Neural crest cell (in vitro differentiated cells): ENCODE measurements around the gene BMX. TPM values are rescaled to one million over a fixed set of nuclear protein-coding genes. Genes with fewer than 3 reads are reported as not detected.

Source experiments
- DNase-seq: peaks from one replicate; pipeline ENCODE4 v3.0.0; 2021; ENCODE audit warnings: low read depth, mixed read lengths, low spot score
- H3K27ac Mint-ChIP-seq: one replicate; pipeline ENCODE4 v1.8.0; 2021; ENCODE audit warnings: mild to moderate bottlenecking, mixed read lengths; ENCODE audit not compliant: unreplicated experiment
- H3K27me3 Mint-ChIP-seq: 2 replicates; pipeline ENCODE4 v1.8.0; 2021; ENCODE audit warnings: low read depth, mild to moderate bottlenecking, mixed read lengths
- H3K36me3 Mint-ChIP-seq: 2 replicates; pipeline ENCODE4 v1.8.0; 2021; ENCODE audit warnings: low read depth, mild to moderate bottlenecking, mixed read lengths
- H3K4me1 Mint-ChIP-seq: 2 replicates; pipeline ENCODE4 v1.8.0; 2021; ENCODE audit warnings: mixed read lengths
- H3K4me3 Mint-ChIP-seq: one replicate; pipeline ENCODE4 v1.8.0; 2021; ENCODE audit warnings: mild to moderate bottlenecking, mixed read lengths
- H3K9me3 Mint-ChIP-seq: 2 replicates; pipeline ENCODE4 v1.8.0; 2021; ENCODE audit warnings: mixed read lengths
- total RNA-seq: library from RNA; stranded (reverse); gene quantifications from 2 replicates; pipeline ENCODE4 v1.2.1, GENCODE V29; 2021
- TF ChIP-seq, protein P1 (sequence below): fragments of 200-600 bp; sonication (generic); conservative IDR thresholded peaks from 2 replicates; pipeline ENCODE4 v1.5.0; 2021; ENCODE audit warnings: antibody characterized with exemption, mild to moderate bottlenecking

Gene BMX
- total RNA-seq, 1 donor from 2014 or later, result not detected

DNA sequence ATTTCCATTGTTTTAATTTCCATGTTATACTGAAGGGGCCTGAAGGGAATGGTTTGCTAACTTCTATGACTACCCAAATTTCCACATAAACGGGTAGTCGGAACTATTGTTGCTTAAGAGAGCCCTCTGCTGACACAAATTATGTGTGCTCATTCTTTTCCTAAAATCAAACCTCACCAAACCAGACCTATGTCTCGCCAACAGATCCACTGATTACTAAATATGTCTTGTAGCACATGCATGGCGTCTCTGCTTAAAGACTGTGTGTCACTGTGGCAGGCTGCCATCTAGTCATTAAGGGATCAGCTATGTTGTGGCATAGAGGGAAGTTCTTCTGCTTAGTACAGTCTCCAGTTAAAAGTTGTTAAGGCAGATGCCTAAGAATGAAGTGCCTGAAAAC lies 32.6 kb upstream of the BMX start:
- Mint-ChIP-seq H3K4me1 (peaks cover 10% of the 10 kb centered on the region), H3K27ac (peak overlapping the region; percentile 1), H3K36me3 (peaks cover 7% of the 10 kb centered on the region), H3K27me3 (no peaks in the 10 kb centered on the region), H3K9me3 (no peaks in the 10 kb centered on the region), H3K4me3 (no peak overlapping the region)
- DNase-seq, result no peak
- TF ChIP-seq, protein P1, sequence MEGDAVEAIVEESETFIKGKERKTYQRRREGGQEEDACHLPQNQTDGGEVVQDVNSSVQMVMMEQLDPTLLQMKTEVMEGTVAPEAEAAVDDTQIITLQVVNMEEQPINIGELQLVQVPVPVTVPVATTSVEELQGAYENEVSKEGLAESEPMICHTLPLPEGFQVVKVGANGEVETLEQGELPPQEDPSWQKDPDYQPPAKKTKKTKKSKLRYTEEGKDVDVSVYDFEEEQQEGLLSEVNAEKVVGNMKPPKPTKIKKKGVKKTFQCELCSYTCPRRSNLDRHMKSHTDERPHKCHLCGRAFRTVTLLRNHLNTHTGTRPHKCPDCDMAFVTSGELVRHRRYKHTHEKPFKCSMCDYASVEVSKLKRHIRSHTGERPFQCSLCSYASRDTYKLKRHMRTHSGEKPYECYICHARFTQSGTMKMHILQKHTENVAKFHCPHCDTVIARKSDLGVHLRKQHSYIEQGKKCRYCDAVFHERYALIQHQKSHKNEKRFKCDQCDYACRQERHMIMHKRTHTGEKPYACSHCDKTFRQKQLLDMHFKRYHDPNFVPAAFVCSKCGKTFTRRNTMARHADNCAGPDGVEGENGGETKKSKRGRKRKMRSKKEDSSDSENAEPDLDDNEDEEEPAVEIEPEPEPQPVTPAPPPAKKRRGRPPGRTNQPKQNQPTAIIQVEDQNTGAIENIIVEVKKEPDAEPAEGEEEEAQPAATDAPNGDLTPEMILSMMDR, result peak; percentile 61

DNA sequence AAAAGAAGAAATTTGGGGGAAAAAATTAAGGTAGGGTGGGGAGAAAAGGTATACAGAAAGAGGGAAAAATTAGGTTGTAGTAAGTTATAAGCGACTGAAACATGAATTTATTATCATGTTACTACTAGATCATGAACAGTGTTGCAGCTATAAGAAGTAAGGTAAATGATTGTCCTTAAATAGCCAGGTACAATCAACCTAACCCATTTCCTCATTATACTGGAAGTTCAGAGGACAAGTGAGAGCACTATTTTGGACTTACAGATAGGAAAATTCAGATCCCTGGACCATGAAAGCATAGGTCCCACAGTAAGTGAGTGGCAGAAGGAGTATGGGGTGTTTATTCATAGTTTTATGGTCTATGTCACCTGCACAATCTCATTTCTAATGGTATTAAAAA lies 31.0 kb upstream of the BMX start:
- no peak overlapping the region for H3K27ac Mint-ChIP-seq
- no peak for DNase-seq
- H3K4me3 Mint-ChIP-seq, result no peak overlapping the region
- TF ChIP-seq, protein P1, result no peak
- H3K4me1 Mint-ChIP-seq, result peaks cover 10% of the 10 kb centered on the region
- no peaks in the 10 kb centered on the region for H3K27me3 Mint-ChIP-seq
- H3K9me3 Mint-ChIP-seq, result no peaks in the 10 kb centered on the region
- peaks cover 7% of the 10 kb centered on the region for H3K36me3 Mint-ChIP-seq

GRCh38 chrX:15471028-15471427 lies 29.6 kb upstream of the BMX start:
- Mint-ChIP-seq H3K27me3 (no peaks in the 10 kb centered on the region), H3K4me1 (peaks cover 17% of the 10 kb centered on the region), H3K36me3 (peaks cover 7% of the 10 kb centered on the region), H3K27ac (no peak overlapping the region), H3K9me3 (no peaks in the 10 kb centered on the region), H3K4me3 (no peak overlapping the region)
- DNase-seq, result peak; percentile 67
- TF ChIP-seq, protein P1, result peak; percentile 90

DNA sequence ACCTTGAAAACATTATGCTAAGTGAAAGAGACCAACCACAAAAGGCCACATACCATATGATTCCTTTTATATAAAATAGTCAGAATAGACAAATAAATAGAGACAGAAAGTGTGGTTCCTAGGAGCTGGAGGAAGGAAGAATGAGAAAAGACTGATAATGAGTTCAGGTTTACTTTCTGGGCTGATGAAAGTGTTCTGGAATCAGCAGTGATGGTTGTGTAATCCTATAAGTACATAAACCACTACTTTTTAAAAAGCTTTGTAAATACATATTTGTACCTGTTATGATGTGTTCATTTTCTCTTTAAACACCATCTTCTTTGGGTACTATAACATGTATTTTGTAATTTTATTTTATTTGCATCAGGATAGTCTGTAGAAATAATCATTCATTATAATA lies 28.1 kb upstream of the BMX start:
- H3K4me3 Mint-ChIP-seq, result no peak overlapping the region
- TF ChIP-seq, protein P1, result no peak
- H3K4me1 Mint-ChIP-seq, result peaks cover 17% of the 10 kb centered on the region
- peaks cover 2% of the 10 kb centered on the region for H3K36me3 Mint-ChIP-seq
- no peak overlapping the region for H3K27ac Mint-ChIP-seq
- no peak for DNase-seq
- no peaks in the 10 kb centered on the region for H3K27me3 Mint-ChIP-seq
- no peaks in the 10 kb centered on the region for H3K9me3 Mint-ChIP-seq

- H3K4me3 Mint-ChIP-seq, result no peak overlapping the region
- TF ChIP-seq, protein P1, result no peak
- H3K4me1 Mint-ChIP-seq, result peaks cover 12% of the 10 kb centered on the region
These were observed 26.6 kb upstream of the BMX start for GRCh38 chrX:15474028-15474427.

DNA sequence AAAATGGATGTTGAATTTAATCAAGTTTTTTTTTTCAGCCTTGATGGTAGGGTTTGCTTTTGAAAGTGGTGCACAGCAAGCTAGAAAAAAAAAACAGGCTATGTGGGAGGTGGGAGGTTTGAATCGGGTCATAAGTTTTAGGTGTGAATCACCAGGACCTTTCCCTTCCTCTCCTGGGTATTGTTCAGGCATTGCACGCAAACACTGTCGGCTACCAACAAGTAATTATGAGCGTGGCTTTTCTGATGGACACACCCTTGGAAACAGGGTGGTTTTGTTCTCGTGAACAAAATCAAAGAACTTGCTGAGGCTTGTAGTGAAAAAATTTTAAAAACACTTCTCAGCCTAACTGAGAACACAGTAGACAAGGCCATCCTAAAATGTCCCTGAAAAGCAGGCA lies 25.6 kb upstream of the BMX start:
- Mint-ChIP-seq H3K27me3 (no peaks in the 10 kb centered on the region), H3K27ac (no peak overlapping the region), H3K9me3 (no peaks in the 10 kb centered on the region), H3K36me3 (peaks cover 16% of the 10 kb centered on the region), H3K4me1 (peaks cover 12% of the 10 kb centered on the region), H3K4me3 (no peak overlapping the region)
- TF ChIP-seq, protein P1, result no peak
- no peak for DNase-seq

More at GRCh38 chrX:15474028-15474427, 26.6 kb upstream of the BMX start:
- H3K27ac Mint-ChIP-seq, result no peak overlapping the region
- no peak for DNase-seq
- H3K36me3 Mint-ChIP-seq, result peaks cover 13% of the 10 kb centered on the region
- no peaks in the 10 kb centered on the region for H3K9me3 Mint-ChIP-seq
- no peaks in the 10 kb centered on the region for H3K27me3 Mint-ChIP-seq
